ENCODE results near the gene CEP63. TPM values are rescaled to one million over a fixed set of nuclear protein-coding genes. Genes with fewer than 3 reads are reported as not detected.

The CEP63 gene
- total RNA-seq, 1 experiment from 2014 or later: 19.1 TPM

GRCh38 chr3:134621854-134622253 lies 136.0 kb downstream of the CEP63 start:
- no peaks in the 10 kb centered on the region for H4K20me1 ChIP-seq (ENCODE audit: insufficient read depth)
- no peak overlapping the region for H3K4me2 ChIP-seq (ENCODE audit: low read length)
- no peak overlapping the region for H3K9ac ChIP-seq (ENCODE audit: low read length)
- ChIA-PET POLR2A (no interaction called here), CTCF (no interaction called here), RAD21 (ENCODE audit: low non-redundant PET in 1 of 2, low total read pairs in 2 of 2, uncharacterized antibody in 2 of 2, unreplicated experiment in 2 of 2) (no interaction called here)
- DNase-seq (ENCODE audit: low read depth, low spot score) (no peak), ATAC-seq (no peak)
- no peaks in the 10 kb centered on the region for H3K79me2 ChIP-seq (ENCODE audit: insufficient read depth, low read length)
- intact Hi-C loops (cut with micrococcal nuclease): no loop called here
- H3K27me3 ChIP-seq (ENCODE audit: insufficient read depth, low read length): no peaks in the 10 kb centered on the region
- no peak overlapping the region for H2AFZ ChIP-seq (ENCODE audit: low read depth, low read length, poor library complexity, severe bottlenecking)
- H3K9me3 ChIP-seq (ENCODE audit: control insufficient read depth in 1 of 2, insufficient read depth in 1 of 2, low read depth in 1 of 2, low read length in 2 of 2): no peaks in the 10 kb centered on the region
- no peak overlapping the region for H3K4me3 ChIP-seq (replicated peaks in 1 of 2; ENCODE audit: low read depth in 1 of 2, low read length in 2 of 2)
- no peak overlapping the region for H3K27ac ChIP-seq (ENCODE audit: low read depth, low read length)
- H3K9me2 ChIP-seq (ENCODE audit: insufficient read depth): no peaks in the 10 kb centered on the region
- H3K36me3 ChIP-seq (ENCODE audit: control insufficient read depth in 1 of 2, insufficient read depth in 2 of 2, low read length in 2 of 2): no peaks in the 10 kb centered on the region
- TF ChIP-seq SRF (IDR thresholded peaks at IDR 0.05; ENCODE audit: low read depth) (no peak), ZBTB33 (IDR thresholded peaks at IDR 0.05; ENCODE audit: extremely low read depth, insufficient replicate concordance, low read length) (no peak), JUND (IDR thresholded peaks at IDR 0.05) (no peak), CBX3 (IDR thresholded peaks at IDR 0.05; ENCODE audit: low read depth) (no peak), ZFX (IDR thresholded peaks at IDR 0.05) (no peak), MAX (IDR thresholded peaks at IDR 0.05) (no peak), EGR1 (IDR thresholded peaks at IDR 0.05; ENCODE audit: low read depth) (no peak), REST (IDR thresholded peaks at IDR 0.05; ENCODE audit: low read depth) (no peak)
- H3K4me1 ChIP-seq (ENCODE audit: control insufficient read depth in 1 of 2, insufficient read depth in 2 of 2, low read length in 2 of 2): no peaks in the 10 kb centered on the region
- no TSS peak for BruUV-seq (replicated peaks)

Measured in HCT116 (cell line).